ENCODE data around the gene ARL8A. TPM values are rescaled to one million over a fixed set of nuclear protein-coding genes. Genes with fewer than 3 reads are reported as not detected.
"Not testable (repeated sequence)": the region's sequence is repeated elsewhere in the genome, so short reads cannot be mapped to it uniquely, and the experiment has no call there.

ARL8A gene
- total RNA-seq, 1 donor from 2014 or later: 28.1 TPM

- no peak for DNase-seq (ENCODE audit: low read depth, low spot score)
Observed at GRCh38 chr1:202176949-202177927, 32.7 kb upstream of the ARL8A start.

- no peak for DNase-seq (ENCODE audit: low read depth, low spot score)
Observed at GRCh38 chr1:202173993-202174392, 29.5 kb upstream of the ARL8A start.

GRCh38 chr1:202172015-202172355 lies 27.4 kb upstream of the ARL8A start:
- DNase-seq (ENCODE audit: low read depth, low spot score): no peak

GRCh38 chr1:202171292-202172014 lies 26.9 kb upstream of the ARL8A start:
- DNase-seq (ENCODE audit: low read depth, low spot score): no peak

GRCh38 chr1:202170726-202171125 lies 26.2 kb upstream of the ARL8A start:
- no peak for DNase-seq (ENCODE audit: low read depth, low spot score)

- DNase-seq (ENCODE audit: low read depth, low spot score): no peak
Observed at GRCh38 chr1:202168861-202169260, 24.3 kb upstream of the ARL8A start.

GRCh38 chr1:202167708-202168415 lies 23.3 kb upstream of the ARL8A start:
- no peak for DNase-seq (ENCODE audit: low read depth, low spot score)

GRCh38 chr1:202167054-202167453 lies 22.5 kb upstream of the ARL8A start:
- not testable (repeated sequence) for DNase-seq (ENCODE audit: low read depth, low spot score)

- DNase-seq (ENCODE audit: low read depth, low spot score): no peak
Observed at GRCh38 chr1:202165942-202166843, 21.7 kb upstream of the ARL8A start.

GRCh38 chr1:202165267-202165941 lies 20.9 kb upstream of the ARL8A start:
- no peak for DNase-seq (ENCODE audit: low read depth, low spot score)

- DNase-seq (ENCODE audit: low read depth, low spot score): no peak
Observed at GRCh38 chr1:202164271-202165037, 19.9 kb upstream of the ARL8A start.

- no peak for DNase-seq (ENCODE audit: low read depth, low spot score)
Observed at GRCh38 chr1:202163281-202164270, 19.0 kb upstream of the ARL8A start.

GRCh38 chr1:202162418-202163280 lies 18.1 kb upstream of the ARL8A start:
- DNase-seq (ENCODE audit: low read depth, low spot score): no peak

- DNase-seq (ENCODE audit: low read depth, low spot score): no peak
Observed at GRCh38 chr1:202162047-202162417, 17.5 kb upstream of the ARL8A start.

GRCh38 chr1:202161151-202162046 lies 16.9 kb upstream of the ARL8A start:
- no peak for DNase-seq (ENCODE audit: low read depth, low spot score)

- no peak for DNase-seq (ENCODE audit: low read depth, low spot score)
Observed at GRCh38 chr1:202160377-202160940, 15.9 kb upstream of the ARL8A start, which contains the start of gene PTPN7. PTPN7 (minus strand) TSS chr1:202160602; CDS start chr1:202159402, 1,200 bp downstream.
